LNCaP clone FGC (cell line): ENCODE data around the gene GBE1.

Experiments used
- DNase-seq: peaks from one replicate; pipeline ENCODE4 v3.0.0-alpha.2; 2011; ENCODE audit warnings: low read depth
- H3K4me3 ChIP-seq: 2 replicates; pipeline ENCODE4 v1.5.1; 2011; ENCODE audit warnings: mild to moderate bottlenecking, low read depth, low read length, control low read depth
- CTCF ChIP-seq: IDR thresholded peaks from 2 replicates; pipeline ENCODE4 v1.5.1; 2012; ENCODE audit warnings: mild to moderate bottlenecking; ENCODE audit not compliant: control insufficient read depth, insufficient read depth; ENCODE audit errors: extremely low read depth

GBE1 gene

GRCh38 chr3:81726735-81727134 is 34.7 kb downstream of the GBE1 start:
- H3K4me3 ChIP-seq = no peak overlapping the region
- no peak for DNase-seq
- no peak for TF ChIP-seq CTCF

- TF ChIP-seq CTCF = no peak
- no peak overlapping the region for H3K4me3 ChIP-seq
- DNase-seq = no peak
Observed at GRCh38 chr3:81726132-81726531, 35.3 kb downstream of the GBE1 start.

- H3K4me3 ChIP-seq = no peak overlapping the region
- no peak for TF ChIP-seq CTCF
- DNase-seq = no peak
Observed at GRCh38 chr3:81723732-81724313, 37.6 kb downstream of the GBE1 start.

- no peak for TF ChIP-seq CTCF
- H3K4me3 ChIP-seq = no peak overlapping the region
- no peak for DNase-seq
Observed at GRCh38 chr3:81718311-81718710, 43.1 kb downstream of the GBE1 start.

GRCh38 chr3:81716870-81717509 is 44.5 kb downstream of the GBE1 start:
- no peak for DNase-seq
- no peak for TF ChIP-seq CTCF
- H3K4me3 ChIP-seq = no peak overlapping the region

GRCh38 chr3:81713031-81713430 is 48.4 kb downstream of the GBE1 start:
- TF ChIP-seq CTCF = no peak
- no peak overlapping the region for H3K4me3 ChIP-seq
- DNase-seq = peak; percentile 57

- no peak for TF ChIP-seq CTCF
- H3K4me3 ChIP-seq = no peak overlapping the region
- no peak for DNase-seq
Observed at GRCh38 chr3:81709606-81710005, 51.8 kb downstream of the GBE1 start.
